Tibial nerve (tissue), 4 donors: ENCODE measurements around the gene CABP4. TPM values are rescaled to one million over a fixed set of nuclear protein-coding genes. Genes with fewer than 3 reads are reported as not detected.
A peak's percentile ranks its signal among the peaks of the same experiment; 100 is the strongest.

ENCODE experiments used
- DNase-seq, 2 donors: peaks; one replicate each; pipeline ENCODE4 v3.0.0-alpha.2; 2019; ENCODE audit warnings: low spot score in 2 of 2
- H3K27ac ChIP-seq, 4 donors: fragments of 200-600 bp; sonication (generic) in 3 of 4; one replicate each; pipeline ENCODE4 v1.5.1; 2017 to 2019; ENCODE audit warnings: mild to moderate bottlenecking in 1 of 4
- H3K27me3 ChIP-seq, 2 donors: fragments of 200-600 bp; sonication (generic) in 1 of 2; one replicate each; pipeline versions ENCODE4 v1.5.1 to v1.6.0; 2017 to 2019
- H3K36me3 ChIP-seq, 3 donors: fragments of 200-600 bp; sonication (generic); one replicate each; pipeline ENCODE4 v1.5.1; 2018 to 2019
- H3K4me1 ChIP-seq, 4 donors: fragments of 200-600 bp; sonication (generic) in 3 of 4; one replicate each; pipeline ENCODE4 v1.5.1; 2017 to 2019
- H3K4me3 ChIP-seq, 4 donors: fragments of 200-600 bp; sonication (generic) in 3 of 4; one replicate each; pipeline ENCODE4 v1.5.1; 2017 to 2019; ENCODE audit warnings: mild to moderate bottlenecking in 1 of 4, moderate library complexity in 1 of 4
- H3K9me3 ChIP-seq, 4 donors: fragments of 200-600 bp; sonication (generic) in 3 of 4; one replicate each; pipeline ENCODE4 v1.5.1; 2017 to 2019
- EP300 ChIP-seq, 2 donors: sonication (generic); formaldehyde crosslinking; IDR thresholded peaks; one replicate each; pipeline ENCODE4 v1.6.1; 2017; ENCODE audit warnings: antibody characterized with exemption in 2 of 2, mild to moderate bottlenecking in 1 of 2
- POLR2A ChIP-seq, 2 donors: fragments of 450-650 bp; IDR thresholded peaks; one replicate each; pipeline ENCODE4 v1.6.1; 2017; ENCODE audit warnings: antibody characterized with exemption in 2 of 2, mild to moderate bottlenecking in 2 of 2, moderate library complexity in 2 of 2
- WGBS, 2 donors: methylation state at CpG; one replicate each; pipeline ENCODE4 v1.1.5; 2018; 5-methylcytosine and 5-hydroxymethylcytosine counted together
- total RNA-seq, 4 donors: library from RNA; depleted of rRNA; stranded (reverse); fragments of >200 nt; gene quantifications; one replicate each; pipeline ENCODE4 v1.1.0, GENCODE V29; 2016
- TF ChIP-seq, protein P1 (sequence below), 5 experiments: fragments of 200-600 bp in 3 of 5; fragments of 450-650 bp in 2 of 5; sonication (generic) in 3 of 5; IDR thresholded peaks; one replicate each; pipeline ENCODE4 v1.5.1; 2016 to 2019; ENCODE audit warnings: antibody characterized with exemption in 5 of 5, mild to moderate bottlenecking in 3 of 5, moderate library complexity in 2 of 5

Gene CABP4
- 1 to 10 TPM in 3 of 4 donors, under 1 TPM in 1; 0.21 to 5.7 (median 3.6) TPM for total RNA-seq

DNA sequence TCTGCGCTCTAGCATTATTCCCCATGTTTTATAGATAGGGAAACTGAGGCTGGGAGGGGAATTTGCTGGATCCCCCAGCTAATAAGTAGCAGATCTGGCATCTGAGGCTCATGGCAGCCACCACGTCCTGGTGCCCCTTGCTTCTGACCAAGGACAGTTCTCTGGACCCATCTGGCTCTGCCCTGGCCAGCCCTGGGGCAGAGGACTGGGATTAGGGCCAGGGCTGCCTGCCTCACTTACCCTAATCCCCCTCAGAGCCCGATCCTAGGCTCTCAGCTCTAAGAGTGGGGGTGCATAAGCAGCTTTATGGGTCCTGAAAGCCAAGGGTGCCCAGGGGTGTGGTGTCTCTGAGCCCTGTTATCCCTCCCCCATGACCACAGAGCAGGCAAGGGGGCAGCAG is at the start of gene CABP4:
Gene CABP4 (plus strand): TSS at position 301 of the 400 bp plus-strand sequence. CDS start 70 bp downstream, at position 371.
- Histone ChIP-seq H3K4me3 (no peak within 1 kb of the TSS), H3K36me3 (no peaks in the 10 kb centered on the region), H3K4me1 (peaks cover 0 to 5% (median 0%) of the 10 kb centered on the region in 4 donors), H3K27ac (no peak within 1 kb of the TSS), H3K27me3 (no peaks in the 10 kb centered on the region), H3K9me3 (no peaks in the 10 kb centered on the region)
- 93 to 98% methylated on average over 3 of the region's 3 CpGs for WGBS, 2 donors
- TF ChIP-seq POLR2A (IDR thresholded peaks at IDR 0.05) = no peak
- TF ChIP-seq, protein P1, sequence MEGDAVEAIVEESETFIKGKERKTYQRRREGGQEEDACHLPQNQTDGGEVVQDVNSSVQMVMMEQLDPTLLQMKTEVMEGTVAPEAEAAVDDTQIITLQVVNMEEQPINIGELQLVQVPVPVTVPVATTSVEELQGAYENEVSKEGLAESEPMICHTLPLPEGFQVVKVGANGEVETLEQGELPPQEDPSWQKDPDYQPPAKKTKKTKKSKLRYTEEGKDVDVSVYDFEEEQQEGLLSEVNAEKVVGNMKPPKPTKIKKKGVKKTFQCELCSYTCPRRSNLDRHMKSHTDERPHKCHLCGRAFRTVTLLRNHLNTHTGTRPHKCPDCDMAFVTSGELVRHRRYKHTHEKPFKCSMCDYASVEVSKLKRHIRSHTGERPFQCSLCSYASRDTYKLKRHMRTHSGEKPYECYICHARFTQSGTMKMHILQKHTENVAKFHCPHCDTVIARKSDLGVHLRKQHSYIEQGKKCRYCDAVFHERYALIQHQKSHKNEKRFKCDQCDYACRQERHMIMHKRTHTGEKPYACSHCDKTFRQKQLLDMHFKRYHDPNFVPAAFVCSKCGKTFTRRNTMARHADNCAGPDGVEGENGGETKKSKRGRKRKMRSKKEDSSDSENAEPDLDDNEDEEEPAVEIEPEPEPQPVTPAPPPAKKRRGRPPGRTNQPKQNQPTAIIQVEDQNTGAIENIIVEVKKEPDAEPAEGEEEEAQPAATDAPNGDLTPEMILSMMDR (IDR thresholded peaks at IDR 0.05) = no peak
- TF ChIP-seq EP300 (IDR thresholded peaks at IDR 0.05) = no peak
- DNase-seq = no peak

DNA sequence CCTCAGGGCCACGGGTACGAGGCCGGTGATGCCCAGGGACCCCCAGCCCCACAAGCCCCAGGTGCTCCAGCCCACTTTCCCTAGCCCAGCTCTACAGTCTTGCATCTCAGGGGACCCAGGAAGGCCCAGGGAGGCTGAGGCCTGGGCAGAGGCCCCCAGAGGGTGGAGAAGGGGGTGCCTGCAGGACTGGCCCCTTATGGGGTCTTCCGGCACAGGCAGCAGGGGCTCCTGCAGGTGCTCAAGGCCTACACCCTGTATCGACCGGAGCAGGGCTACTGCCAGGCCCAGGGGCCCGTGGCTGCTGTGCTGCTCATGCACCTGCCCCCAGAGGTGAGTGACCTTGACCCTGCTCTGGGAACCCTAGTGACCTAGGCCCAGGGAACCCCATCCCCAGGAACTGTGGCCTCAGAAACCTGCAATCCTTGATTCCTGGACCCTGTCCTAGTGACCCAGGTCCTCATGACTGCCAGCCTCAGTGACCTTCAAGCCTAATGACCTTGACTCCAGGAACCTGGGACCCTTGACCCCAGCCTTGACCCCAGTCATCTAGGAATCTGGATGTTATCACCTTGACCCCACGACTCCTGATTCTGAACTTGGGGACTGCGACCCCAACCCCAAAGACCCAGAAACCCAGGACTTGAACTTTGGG is 49.3 kb upstream of the CABP4 start:
- no peak for TF ChIP-seq POLR2A (IDR thresholded peaks at IDR 0.05)
- no peak for TF ChIP-seq EP300 (IDR thresholded peaks at IDR 0.05)
- TF ChIP-seq, protein P1 (IDR thresholded peaks at IDR 0.05) = no peak
- no peak overlapping the region for H3K4me3 ChIP-seq
- 75 to 97% methylated on average over 3 to 7 of the region's 9 CpGs for WGBS, 2 donors
- H3K27me3 ChIP-seq = peaks cover 0 to 24% of the 10 kb centered on the region in 2 donors
- H3K4me1 ChIP-seq = peaks cover 0 to 59% (median 42%) of the 10 kb centered on the region in 4 donors
- no peak for DNase-seq
- H3K9me3 ChIP-seq = no peaks in the 10 kb centered on the region
- peak overlapping the region in 2 of 4 donors; percentile 34 to 77 for H3K27ac ChIP-seq
- H3K36me3 ChIP-seq = no peaks in the 10 kb centered on the region

DNA sequence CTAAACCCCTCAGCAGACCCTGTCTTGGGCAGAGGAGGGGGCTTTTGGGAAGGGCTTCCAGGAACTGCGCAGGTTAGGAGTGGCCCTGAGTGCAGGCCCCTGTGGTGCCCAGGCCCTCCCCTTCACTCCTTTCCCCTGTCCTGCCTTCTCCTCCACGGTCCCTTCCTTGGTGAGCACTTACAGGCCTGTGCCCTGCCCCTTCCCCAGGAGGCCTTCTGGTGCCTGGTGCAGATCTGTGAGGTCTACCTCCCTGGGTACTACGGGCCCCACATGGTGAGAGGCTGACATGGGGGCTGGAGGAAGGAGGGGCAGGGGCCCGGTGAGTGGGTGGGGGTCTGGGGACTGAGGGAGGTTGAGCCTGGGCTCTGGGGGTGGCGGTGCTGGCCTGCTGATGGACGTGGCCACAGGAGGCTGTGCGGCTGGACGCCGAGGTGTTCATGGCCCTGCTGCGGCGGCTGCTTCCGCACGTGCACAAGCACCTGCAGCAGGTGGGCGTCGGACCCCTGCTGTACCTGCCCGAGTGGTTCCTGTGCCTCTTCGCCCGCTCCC is 48.7 kb upstream of the CABP4 start:
- Histone ChIP-seq H3K36me3 (no peaks in the 10 kb centered on the region), H3K4me3 (no peak overlapping the region), H3K9me3 (no peaks in the 10 kb centered on the region), H3K27ac (peak overlapping the region in 2 of 4 donors; percentile 4 to 77), H3K4me1 (peaks cover 0 to 63% (median 45%) of the 10 kb centered on the region in 4 donors), H3K27me3 (peaks cover 0 to 31% of the 10 kb centered on the region in 2 donors)
- TF ChIP-seq EP300 (IDR thresholded peaks at IDR 0.05) (no peak), POLR2A (IDR thresholded peaks at IDR 0.05) (no peak)
- TF ChIP-seq, protein P1 (IDR thresholded peaks at IDR 0.05) = no peak
- WGBS, 2 donors = 66 to 78% methylated on average over 7 to 17 of the region's 18 CpGs
- DNase-seq = no peak

DNA sequence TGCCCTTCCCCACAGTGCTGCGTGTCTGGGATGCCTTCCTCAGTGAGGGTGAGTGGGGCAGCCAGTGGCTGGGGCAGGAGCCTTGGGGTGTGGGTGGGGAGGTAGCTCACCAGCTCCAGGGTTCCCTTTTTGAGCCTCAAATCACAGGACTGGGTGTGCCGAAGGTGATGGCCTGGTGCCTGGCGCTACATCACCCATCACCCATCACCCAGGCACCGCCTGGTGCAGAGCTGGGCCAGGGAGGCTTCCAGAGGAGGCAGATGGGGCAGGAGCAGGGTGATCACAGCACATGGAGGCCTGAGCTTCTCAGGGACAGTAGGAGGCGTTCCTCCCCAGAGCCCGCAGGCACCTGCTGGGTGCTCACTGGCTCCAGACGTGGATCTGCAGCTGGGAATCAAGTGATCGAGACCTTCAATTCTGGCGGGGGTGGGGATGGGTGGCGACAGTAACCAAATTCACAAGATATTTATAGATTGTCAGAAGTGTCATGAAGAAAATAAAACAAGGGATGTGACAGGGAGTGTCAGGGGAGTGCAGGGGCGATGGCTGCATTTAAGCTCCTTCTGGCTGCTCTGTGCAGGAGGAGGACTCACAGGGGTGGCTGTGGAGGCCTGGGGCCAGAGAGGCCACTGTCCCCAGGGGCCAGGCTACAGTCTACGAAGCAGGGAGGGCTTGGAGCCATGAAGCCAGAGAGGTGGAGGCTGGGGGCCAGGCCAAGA is 48.0 kb upstream of the CABP4 start:
- Histone ChIP-seq H3K36me3 (no peaks in the 10 kb centered on the region), H3K27me3 (peaks cover 0 to 37% of the 10 kb centered on the region in 2 donors), H3K4me3 (no peak overlapping the region), H3K9me3 (no peaks in the 10 kb centered on the region), H3K27ac (peak overlapping the region in 2 of 4 donors; percentile 60 to 77), H3K4me1 (peaks cover 0 to 61% (median 43%) of the 10 kb centered on the region in 4 donors)
- no peak for TF ChIP-seq EP300 (IDR thresholded peaks at IDR 0.05)
- TF ChIP-seq, protein P1 (IDR thresholded peaks at IDR 0.05) = no peak
- no peak for TF ChIP-seq POLR2A (IDR thresholded peaks at IDR 0.05)
- WGBS, 2 donors = 55 to 57% methylated on average over 9 to 11 of the region's 12 CpGs
- no peak for DNase-seq
